ENCODE data around the gene SV2C.

Gene SV2C

DNA sequence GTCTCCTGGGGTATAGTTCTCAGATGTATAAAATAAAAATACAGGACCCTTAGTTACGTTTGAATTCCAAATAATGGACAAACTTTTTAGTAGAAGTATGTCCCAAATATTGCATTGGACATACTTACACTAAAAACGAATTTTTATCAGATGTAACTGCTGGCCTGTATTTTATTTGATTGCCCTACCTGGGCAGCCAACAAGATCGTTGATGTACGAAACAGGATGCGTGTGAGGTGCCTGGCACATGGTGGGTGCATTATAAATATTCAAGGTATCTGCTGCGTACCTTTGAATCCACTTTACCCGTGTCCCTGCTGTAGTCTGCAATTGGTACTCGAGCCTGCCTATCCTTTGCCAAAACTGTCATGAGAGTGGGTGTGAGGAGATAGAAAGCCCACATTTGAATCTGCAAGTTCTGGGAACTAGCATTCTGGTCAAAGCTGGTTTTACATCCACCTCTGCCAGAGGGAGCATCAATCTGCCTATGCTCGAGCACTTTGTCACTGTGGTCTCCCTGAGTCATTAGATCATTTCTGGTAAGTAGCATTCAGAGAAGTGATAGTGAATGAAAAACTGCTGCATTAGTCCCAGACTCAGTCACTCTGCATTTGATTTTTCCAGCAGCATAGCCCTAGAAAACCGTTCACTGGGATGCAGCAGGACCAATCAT is 186.2 kb downstream of the SV2C start:
- no peaks in the 10 kb centered on the region for H3K9me3 ChIP-seq (ENCODE audit: control insufficient read depth in 1 of 2, low read length in 2 of 2)
- no peak overlapping the region for H3K27ac ChIP-seq (ENCODE audit: low read length)
- H3K27me3 ChIP-seq (ENCODE audit: low read depth, low read length) = no peaks in the 10 kb centered on the region
- no peak overlapping the region for H3K4me3 ChIP-seq (ENCODE audit: low read depth in 1 of 2, low read length in 2 of 2)
- H3K4me1 ChIP-seq (ENCODE audit: control insufficient read depth in 1 of 2, insufficient read depth in 2 of 2, low read length in 2 of 2) = peaks cover 0 to 3% of the 10 kb centered on the region in 2 donors
- no peaks in the 10 kb centered on the region for H3K36me3 ChIP-seq (ENCODE audit: control insufficient read depth in 1 of 2, insufficient read depth in 2 of 2, low read length in 2 of 2)

- no peak overlapping the region for H3K4me3 ChIP-seq (ENCODE audit: low read depth in 1 of 2, low read length in 2 of 2)
- H3K36me3 ChIP-seq (ENCODE audit: control insufficient read depth in 1 of 2, insufficient read depth in 2 of 2, low read length in 2 of 2) = no peaks in the 10 kb centered on the region
- H3K9me3 ChIP-seq (ENCODE audit: control insufficient read depth in 1 of 2, low read length in 2 of 2) = no peaks in the 10 kb centered on the region
- H3K27me3 ChIP-seq (ENCODE audit: low read depth, low read length) = no peaks in the 10 kb centered on the region
- no peak overlapping the region for H3K27ac ChIP-seq (ENCODE audit: low read length)
- peaks cover 0 to 3% of the 10 kb centered on the region in 2 donors for H3K4me1 ChIP-seq (ENCODE audit: control insufficient read depth in 1 of 2, insufficient read depth in 2 of 2, low read length in 2 of 2)
Observed at GRCh38 chr5:76269932-76270610, 186.9 kb downstream of the SV2C start.

DNA sequence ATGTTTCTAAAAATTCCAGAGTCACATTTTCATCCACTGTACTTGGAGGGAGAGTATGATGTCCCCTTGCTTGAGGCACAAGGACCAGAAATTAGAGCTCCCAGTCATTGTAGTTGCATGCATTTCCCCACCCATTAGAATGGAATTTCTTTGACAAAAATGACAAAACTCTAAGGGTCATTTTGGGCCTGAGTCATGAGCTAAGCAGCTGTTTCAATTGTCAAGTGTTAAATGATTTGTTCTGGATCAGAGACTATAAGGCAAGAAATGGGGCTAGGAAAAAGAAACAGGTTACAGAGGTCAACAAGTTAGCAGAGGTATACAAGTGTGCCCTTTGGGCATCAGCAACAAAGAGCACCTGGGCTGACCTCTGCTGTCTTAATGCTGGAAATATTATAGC is 188.7 kb downstream of the SV2C start:
- Histone ChIP-seq H3K27ac (ENCODE audit: low read length) (no peak overlapping the region), H3K36me3 (ENCODE audit: control insufficient read depth in 1 of 2, insufficient read depth in 2 of 2, low read length in 2 of 2) (no peaks in the 10 kb centered on the region), H3K9me3 (ENCODE audit: control insufficient read depth in 1 of 2, low read length in 2 of 2) (no peaks in the 10 kb centered on the region), H3K27me3 (ENCODE audit: low read depth, low read length) (no peaks in the 10 kb centered on the region), H3K4me3 (ENCODE audit: low read depth in 1 of 2, low read length in 2 of 2) (no peak overlapping the region), H3K4me1 (ENCODE audit: control insufficient read depth in 1 of 2, insufficient read depth in 2 of 2, low read length in 2 of 2) (peaks cover 0 to 3% of the 10 kb centered on the region in 2 donors)

GRCh38 chr5:76273206-76273885 is 190.2 kb downstream of the SV2C start:
- Histone ChIP-seq H3K27ac (ENCODE audit: low read length) (no peak overlapping the region), H3K4me3 (ENCODE audit: low read depth in 1 of 2, low read length in 2 of 2) (no peak overlapping the region), H3K27me3 (ENCODE audit: low read depth, low read length) (no peaks in the 10 kb centered on the region), H3K36me3 (ENCODE audit: control insufficient read depth in 1 of 2, insufficient read depth in 2 of 2, low read length in 2 of 2) (no peaks in the 10 kb centered on the region), H3K9me3 (ENCODE audit: control insufficient read depth in 1 of 2, low read length in 2 of 2) (no peaks in the 10 kb centered on the region), H3K4me1 (ENCODE audit: control insufficient read depth in 1 of 2, insufficient read depth in 2 of 2, low read length in 2 of 2) (peaks cover 0 to 3% of the 10 kb centered on the region in 2 donors)

- Histone ChIP-seq H3K4me1 (ENCODE audit: control insufficient read depth in 1 of 2, insufficient read depth in 2 of 2, low read length in 2 of 2) (peaks cover 0 to 3% of the 10 kb centered on the region in 2 donors), H3K27me3 (ENCODE audit: low read depth, low read length) (no peaks in the 10 kb centered on the region), H3K27ac (ENCODE audit: low read length) (no peak overlapping the region), H3K9me3 (ENCODE audit: control insufficient read depth in 1 of 2, low read length in 2 of 2) (no peaks in the 10 kb centered on the region), H3K36me3 (ENCODE audit: control insufficient read depth in 1 of 2, insufficient read depth in 2 of 2, low read length in 2 of 2) (no peaks in the 10 kb centered on the region), H3K4me3 (ENCODE audit: low read depth in 1 of 2, low read length in 2 of 2) (no peak overlapping the region)
Observed at GRCh38 chr5:76274571-76274970, 191.4 kb downstream of the SV2C start.

DNA sequence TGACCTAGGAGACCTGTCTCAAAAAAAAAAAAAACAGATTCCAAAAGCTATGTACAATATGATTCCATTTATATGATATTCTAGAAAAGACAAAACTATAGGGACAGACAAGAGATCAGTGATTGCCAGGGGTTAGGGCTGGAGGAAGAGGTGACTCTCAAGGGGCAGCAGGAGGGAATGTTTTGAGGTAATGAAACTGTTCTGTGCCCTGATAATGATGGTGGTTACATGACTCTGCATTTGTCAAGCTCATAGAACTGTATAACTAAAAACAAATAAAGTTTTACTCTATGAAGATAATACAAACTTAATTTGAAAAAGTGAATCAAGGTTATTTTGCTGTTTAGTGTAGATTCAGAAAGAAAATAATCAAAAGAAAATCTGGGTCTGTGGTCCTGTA is 194.6 kb downstream of the SV2C start:
- H3K36me3 ChIP-seq (ENCODE audit: control insufficient read depth in 1 of 2, insufficient read depth in 2 of 2, low read length in 2 of 2) = no peaks in the 10 kb centered on the region
- no peaks in the 10 kb centered on the region for H3K27me3 ChIP-seq (ENCODE audit: low read depth, low read length)
- no peak overlapping the region for H3K4me3 ChIP-seq (ENCODE audit: low read depth in 1 of 2, low read length in 2 of 2)
- no peak overlapping the region for H3K27ac ChIP-seq (ENCODE audit: low read length)
- peaks cover 0 to 3% of the 10 kb centered on the region in 2 donors for H3K4me1 ChIP-seq (ENCODE audit: control insufficient read depth in 1 of 2, insufficient read depth in 2 of 2, low read length in 2 of 2)
- no peaks in the 10 kb centered on the region for H3K9me3 ChIP-seq (ENCODE audit: control insufficient read depth in 1 of 2, low read length in 2 of 2)

DNA sequence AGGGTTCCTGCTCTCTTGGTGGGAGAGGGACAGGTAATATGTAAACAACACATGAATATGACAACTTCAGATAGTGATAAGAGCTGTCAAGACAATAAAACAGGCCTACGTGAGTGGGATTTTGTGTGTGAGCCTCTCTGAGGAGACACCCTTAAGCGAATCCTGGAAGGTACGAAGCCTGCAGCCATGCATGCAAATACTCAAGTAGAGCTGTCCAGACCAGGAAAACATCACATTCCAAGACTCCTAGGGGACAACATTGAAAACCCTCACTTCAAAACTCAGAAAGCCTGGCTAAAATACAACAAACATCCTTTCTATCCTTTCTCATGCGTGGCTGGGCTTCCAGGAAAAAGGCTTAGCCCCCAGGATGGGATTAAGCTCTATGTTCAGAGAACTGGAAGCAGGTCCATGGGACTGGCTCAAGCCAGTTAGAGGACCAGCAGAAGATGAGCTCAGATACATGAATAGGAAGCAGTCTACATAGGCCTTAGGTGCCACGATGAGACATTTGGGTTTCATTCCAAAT is 195.1 kb downstream of the SV2C start:
- Histone ChIP-seq H3K4me3 (ENCODE audit: low read depth in 1 of 2, low read length in 2 of 2) (no peak overlapping the region), H3K27ac (ENCODE audit: low read length) (no peak overlapping the region), H3K36me3 (ENCODE audit: control insufficient read depth in 1 of 2, insufficient read depth in 2 of 2, low read length in 2 of 2) (no peaks in the 10 kb centered on the region), H3K4me1 (ENCODE audit: control insufficient read depth in 1 of 2, insufficient read depth in 2 of 2, low read length in 2 of 2) (peaks cover 0 to under 1% of the 10 kb centered on the region in 2 donors), H3K27me3 (ENCODE audit: low read depth, low read length) (no peaks in the 10 kb centered on the region), H3K9me3 (ENCODE audit: control insufficient read depth in 1 of 2, low read length in 2 of 2) (no peaks in the 10 kb centered on the region)

- no peaks in the 10 kb centered on the region for H3K36me3 ChIP-seq (ENCODE audit: control insufficient read depth in 1 of 2, insufficient read depth in 2 of 2, low read length in 2 of 2)
- no peaks in the 10 kb centered on the region for H3K9me3 ChIP-seq (ENCODE audit: control insufficient read depth in 1 of 2, low read length in 2 of 2)
- H3K4me3 ChIP-seq (ENCODE audit: low read depth in 1 of 2, low read length in 2 of 2) = no peak overlapping the region
- H3K27ac ChIP-seq (ENCODE audit: low read length) = no peak overlapping the region
- no peaks in the 10 kb centered on the region for H3K27me3 ChIP-seq (ENCODE audit: low read depth, low read length)
- H3K4me1 ChIP-seq (ENCODE audit: control insufficient read depth in 1 of 2, insufficient read depth in 2 of 2, low read length in 2 of 2) = no peaks in the 10 kb centered on the region
Observed at GRCh38 chr5:76280494-76280893, 197.3 kb downstream of the SV2C start.

GRCh38 chr5:76283670-76284069 is 200.5 kb downstream of the SV2C start:
- H3K4me3 ChIP-seq (ENCODE audit: low read depth in 1 of 2, low read length in 2 of 2) = no peak overlapping the region
- H3K27ac ChIP-seq (ENCODE audit: low read length) = no peak overlapping the region

DNA sequence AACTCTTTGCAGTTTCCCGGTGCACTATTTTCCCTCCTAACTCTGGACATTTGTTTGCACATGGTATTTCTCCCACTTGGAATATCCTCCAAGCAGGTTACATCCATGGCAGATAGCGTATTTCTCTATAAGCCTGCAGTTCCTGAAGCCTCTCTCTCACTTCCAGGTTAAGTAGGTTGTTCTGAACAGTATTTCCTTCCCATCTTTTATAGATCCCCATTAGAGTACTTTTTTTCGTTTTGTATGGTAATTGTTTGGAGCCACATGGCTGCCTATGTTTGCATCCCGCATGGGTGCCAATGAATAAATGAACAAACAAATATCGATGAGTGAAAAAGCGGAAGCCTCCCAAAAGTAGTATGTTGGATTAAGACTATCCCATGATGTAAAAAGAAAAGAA is 206.5 kb downstream of the SV2C start:
- no peak overlapping the region for H3K4me3 ChIP-seq (ENCODE audit: low read depth in 1 of 2, low read length in 2 of 2)
- no peak overlapping the region for H3K27ac ChIP-seq (ENCODE audit: low read length)
- no peaks in the 10 kb centered on the region for H3K27me3 ChIP-seq (ENCODE audit: low read depth, low read length)
- H3K9me3 ChIP-seq (ENCODE audit: control insufficient read depth in 1 of 2, low read length in 2 of 2) = no peaks in the 10 kb centered on the region
- no peaks in the 10 kb centered on the region for H3K36me3 ChIP-seq (ENCODE audit: control insufficient read depth in 1 of 2, insufficient read depth in 2 of 2, low read length in 2 of 2)
- H3K4me1 ChIP-seq (ENCODE audit: control insufficient read depth in 1 of 2, insufficient read depth in 2 of 2, low read length in 2 of 2) = peaks cover 0 to 7% of the 10 kb centered on the region in 2 donors

More at GRCh38 chr5:76283670-76284069, 200.5 kb downstream of the SV2C start:
- Histone ChIP-seq H3K36me3 (ENCODE audit: control insufficient read depth in 1 of 2, insufficient read depth in 2 of 2, low read length in 2 of 2) (no peaks in the 10 kb centered on the region), H3K4me1 (ENCODE audit: control insufficient read depth in 1 of 2, insufficient read depth in 2 of 2, low read length in 2 of 2) (no peaks in the 10 kb centered on the region), H3K9me3 (ENCODE audit: control insufficient read depth in 1 of 2, low read length in 2 of 2) (no peaks in the 10 kb centered on the region), H3K27me3 (ENCODE audit: low read depth, low read length) (no peaks in the 10 kb centered on the region)

- Histone ChIP-seq H3K36me3 (ENCODE audit: control insufficient read depth in 1 of 2, insufficient read depth in 2 of 2, low read length in 2 of 2) (no peaks in the 10 kb centered on the region), H3K27me3 (ENCODE audit: low read depth, low read length) (no peaks in the 10 kb centered on the region), H3K27ac (ENCODE audit: low read length) (no peak overlapping the region), H3K9me3 (ENCODE audit: control insufficient read depth in 1 of 2, low read length in 2 of 2) (no peaks in the 10 kb centered on the region), H3K4me1 (ENCODE audit: control insufficient read depth in 1 of 2, insufficient read depth in 2 of 2, low read length in 2 of 2) (peaks cover 0 to 7% of the 10 kb centered on the region in 2 donors), H3K4me3 (ENCODE audit: low read depth in 1 of 2, low read length in 2 of 2) (no peak overlapping the region)
Observed at GRCh38 chr5:76290321-76290757, 207.2 kb downstream of the SV2C start.
